GM12892 (cell line): Measurements from ENCODE around the gene ARHGEF4.
"Not testable (repeated sequence)": the region's sequence is repeated elsewhere in the genome, so short reads cannot be mapped to it uniquely, and the experiment has no call there.

Experiments
- DNase-seq: peaks from one replicate; pipeline ENCODE4 v3.0.0; 2011; ENCODE audit not compliant: insufficient read length
- FAIRE-seq: peaks from 2 replicates; lab custom pipeline; 2011; peaks lifted over from hg19 to GRCh38; lab: Jason Lieb, UNC
- POLR2A ChIP-seq: IDR thresholded peaks from 2 replicates; pipeline ENCODE4 v1.6.1; 2011; ENCODE audit warnings: low read depth, low read length, control low read depth
- POLR2AphosphoS5 ChIP-seq: IDR thresholded peaks from 2 replicates; pipeline ENCODE4 v1.6.1; 2011; ENCODE audit warnings: low read depth, low read length, control low read depth
- TAF1 ChIP-seq: IDR thresholded peaks from 2 replicates; pipeline ENCODE4 v1.6.1; 2011; ENCODE audit warnings: low read depth, mild to moderate bottlenecking, control low read depth, low read length, borderline replicate concordance

The ARHGEF4 gene

GRCh38 chr2:130986890-130987493 is 150.3 kb downstream of the ARHGEF4 start:
- no peak for TF ChIP-seq TAF1
- no peak for TF ChIP-seq POLR2A
- no peak for TF ChIP-seq POLR2AphosphoS5
- no peak for DNase-seq
- FAIRE-seq = no peak

- TF ChIP-seq TAF1 (no peak), POLR2AphosphoS5 (no peak), POLR2A (no peak)
- DNase-seq = no peak
- FAIRE-seq = no peak
These were observed 151.1 kb downstream of the ARHGEF4 start for GRCh38 chr2:130987519-130988425.

- not testable (repeated sequence) for DNase-seq, FAIRE-seq
These were observed 154.7 kb downstream of the ARHGEF4 start for GRCh38 chr2:130991446-130991845.

- not testable (repeated sequence) for DNase-seq, FAIRE-seq
These were observed 155.3 kb downstream of the ARHGEF4 start for GRCh38 chr2:130992003-130992402.

GRCh38 chr2:130996691-130997090 is 160.0 kb downstream of the ARHGEF4 start:
- no peak for TF ChIP-seq POLR2AphosphoS5
- TF ChIP-seq TAF1 = no peak
- no peak for TF ChIP-seq POLR2A
- DNase-seq (no peak), FAIRE-seq (no peak)

- DNase-seq = no peak
- no peak for FAIRE-seq
- no peak for TF ChIP-seq TAF1
- no peak for TF ChIP-seq POLR2AphosphoS5
- TF ChIP-seq POLR2A = no peak
These were observed 160.5 kb downstream of the ARHGEF4 start for GRCh38 chr2:130997198-130997597.

- DNase-seq = no peak
- TF ChIP-seq POLR2AphosphoS5 (no peak), TAF1 (no peak), POLR2A (no peak)
- no peak for FAIRE-seq
These were observed 161.8 kb downstream of the ARHGEF4 start for GRCh38 chr2:130998561-130998960.

- no peak for DNase-seq
- FAIRE-seq = no peak
- TF ChIP-seq TAF1 (no peak), POLR2A (no peak), POLR2AphosphoS5 (no peak)
These were observed 167.9 kb downstream of the ARHGEF4 start for GRCh38 chr2:131004446-131005209.

GRCh38 chr2:131005216-131005935 is 168.7 kb downstream of the ARHGEF4 start:
- TF ChIP-seq POLR2AphosphoS5 (no peak), TAF1 (no peak), POLR2A (no peak)

GRCh38 chr2:131006561-131006960 is 169.8 kb downstream of the ARHGEF4 start:
- no peak for DNase-seq
- TF ChIP-seq POLR2AphosphoS5 (no peak), POLR2A (no peak), TAF1 (no peak)
- no peak for FAIRE-seq

More at GRCh38 chr2:131005216-131005935, 168.7 kb downstream of the ARHGEF4 start:
- no peak for FAIRE-seq
- no peak for DNase-seq

- TF ChIP-seq POLR2AphosphoS5 = no peak
- TF ChIP-seq POLR2A = no peak
- TF ChIP-seq TAF1 = no peak
- no peak for DNase-seq
- no peak for FAIRE-seq
These were observed 172.3 kb downstream of the ARHGEF4 start for GRCh38 chr2:131008967-131009366.
